Measurements from ENCODE around the gene TNFAIP3. TPM values are rescaled to one million over a fixed set of nuclear protein-coding genes. Genes with fewer than 3 reads are reported as not detected.
A peak's percentile ranks its signal among the peaks of the same experiment; 100 is the strongest.

Gene TNFAIP3
- total RNA-seq, 1 experiment from 2014 or later: 10.4 TPM

- DNase-seq (ENCODE audit: low read depth): no peak
Observed at GRCh38 chr6:137901454-137901853, 34.4 kb downstream of the TNFAIP3 start.

DNA sequence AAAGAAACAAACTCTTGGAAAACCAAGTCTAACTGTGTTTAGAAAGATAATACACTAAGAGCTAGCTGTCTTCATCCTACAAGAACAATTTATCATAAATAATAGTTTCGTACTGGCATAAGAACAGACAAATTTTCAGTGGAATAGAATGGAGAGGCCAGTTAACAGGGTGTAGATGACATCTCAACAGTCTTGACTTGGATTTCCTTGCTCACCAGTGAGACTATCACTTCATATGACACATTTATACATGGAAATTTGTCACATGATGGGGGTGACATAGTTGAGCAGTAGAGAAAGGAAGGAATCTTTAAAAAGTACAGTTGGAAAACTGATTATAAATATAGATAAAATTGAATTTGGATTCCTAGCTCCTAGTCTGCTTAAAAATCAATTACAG lies 35.6 kb downstream of the TNFAIP3 start:
- DNase-seq (ENCODE audit: low read depth): no peak

GRCh38 chr6:137903274-137903932 lies 36.3 kb downstream of the TNFAIP3 start:
- no peak for DNase-seq (ENCODE audit: low read depth)

- no peak for DNase-seq (ENCODE audit: low read depth)
Observed at GRCh38 chr6:137903933-137904821, 37.1 kb downstream of the TNFAIP3 start.

DNA sequence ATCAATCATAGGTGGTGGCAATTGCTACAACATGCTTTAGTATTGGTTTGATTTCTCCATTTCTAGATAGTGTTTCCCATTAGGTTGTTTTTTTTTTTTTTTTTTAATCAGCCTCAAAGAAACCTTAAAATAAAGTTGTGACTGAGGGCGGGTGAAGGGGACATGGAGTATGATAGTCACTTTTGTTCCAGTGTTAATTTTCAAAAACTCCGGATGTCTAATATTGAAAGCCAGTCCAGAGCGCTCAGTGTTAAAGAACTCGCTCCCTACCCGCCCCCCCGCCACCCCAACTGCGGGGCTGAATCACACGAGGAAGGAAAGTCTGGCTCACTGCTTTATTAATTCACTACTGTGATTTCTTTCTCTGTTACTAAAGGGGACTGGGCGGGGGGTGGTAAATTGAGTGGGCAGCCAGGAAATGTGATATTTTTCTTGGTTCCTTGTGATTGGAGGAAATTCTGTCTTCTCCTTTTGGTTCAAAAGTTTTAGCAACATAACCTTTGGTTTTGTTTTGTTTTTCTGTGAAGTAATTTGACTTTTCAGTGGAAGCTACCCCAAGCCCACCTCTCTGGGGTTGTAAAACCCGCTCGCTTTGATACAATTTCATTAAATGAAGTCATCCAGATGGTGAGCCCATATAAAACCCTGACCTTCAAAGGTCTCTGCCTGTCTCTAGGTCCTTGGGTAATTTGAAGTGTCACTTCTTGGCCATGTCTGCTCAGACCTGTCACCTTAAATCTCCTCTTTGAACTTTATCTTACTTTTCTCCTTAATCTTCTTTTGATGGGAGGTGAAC lies 38.0 kb downstream of the TNFAIP3 start:
- DNase-seq (ENCODE audit: low read depth): peak; percentile 58

DNA sequence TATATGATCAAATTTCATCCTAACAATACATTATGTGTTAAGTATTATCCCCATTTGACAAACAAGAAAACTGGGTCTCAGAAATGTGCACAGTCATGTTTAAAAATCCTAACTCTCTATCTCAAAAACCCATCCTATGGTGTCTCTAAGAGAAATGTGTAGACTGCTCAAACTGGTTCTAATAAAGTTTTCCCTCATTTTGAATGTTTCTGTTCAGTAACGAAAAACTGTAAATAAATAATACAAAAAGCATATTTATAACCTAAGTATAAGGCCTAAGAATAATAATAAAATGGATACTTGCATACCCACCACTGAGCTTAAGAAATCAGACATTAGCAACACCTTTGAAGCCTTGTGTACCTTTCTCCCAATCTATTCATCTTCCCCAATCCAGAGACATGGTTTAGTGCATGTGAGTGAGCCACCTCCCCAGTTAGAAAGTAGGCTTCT lies 39.0 kb downstream of the TNFAIP3 start:
- no peak for DNase-seq (ENCODE audit: low read depth)

DNA sequence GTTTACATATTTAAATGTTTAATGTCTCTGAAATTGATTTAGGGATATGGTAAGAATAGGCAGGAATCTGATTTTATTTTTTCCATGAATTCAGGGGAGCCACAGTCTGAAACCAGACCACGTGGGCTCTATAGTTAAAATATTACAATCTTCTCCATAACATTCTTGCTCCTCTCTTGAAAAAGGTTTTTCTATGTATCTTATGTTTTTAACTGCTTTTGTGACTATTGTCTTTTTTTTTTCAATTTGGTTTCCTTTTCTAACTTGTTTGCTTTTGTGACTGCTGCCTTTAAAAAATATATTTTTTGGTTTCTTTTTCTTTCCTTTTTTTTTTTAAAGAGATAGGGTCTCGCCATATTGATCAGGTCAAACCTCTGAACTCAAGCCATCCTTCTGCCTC lies 40.1 kb downstream of the TNFAIP3 start:
- DNase-seq (ENCODE audit: low read depth): no peak

GRCh38 chr6:137909533-137909932 lies 42.5 kb downstream of the TNFAIP3 start:
- DNase-seq (ENCODE audit: low read depth): no peak

DNA sequence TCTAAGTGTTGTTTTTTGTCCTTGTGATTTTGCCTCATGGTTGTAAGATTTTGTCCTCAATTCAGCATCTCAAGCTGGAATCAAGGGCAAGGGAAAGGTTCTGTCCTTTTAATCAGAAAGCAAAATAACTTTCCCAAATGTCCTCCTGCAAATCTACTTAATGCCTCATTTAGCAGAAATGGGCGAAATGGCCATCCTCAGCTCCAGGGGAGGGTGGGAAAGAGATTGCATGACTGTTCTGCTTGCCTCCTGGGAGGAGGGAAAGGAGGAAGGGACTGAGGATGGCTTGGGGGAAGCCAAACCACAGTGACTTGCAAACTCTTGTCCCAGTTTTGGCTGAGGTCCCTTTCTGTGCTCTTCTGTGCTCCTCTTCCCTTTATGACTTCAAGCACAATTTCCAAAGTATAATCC lies 43.4 kb downstream of the TNFAIP3 start:
- DNase-seq (ENCODE audit: low read depth): peak; percentile 80

GRCh38 chr6:137910843-137911456 lies 43.9 kb downstream of the TNFAIP3 start:
- DNase-seq (ENCODE audit: low read depth): no peak

DNA sequence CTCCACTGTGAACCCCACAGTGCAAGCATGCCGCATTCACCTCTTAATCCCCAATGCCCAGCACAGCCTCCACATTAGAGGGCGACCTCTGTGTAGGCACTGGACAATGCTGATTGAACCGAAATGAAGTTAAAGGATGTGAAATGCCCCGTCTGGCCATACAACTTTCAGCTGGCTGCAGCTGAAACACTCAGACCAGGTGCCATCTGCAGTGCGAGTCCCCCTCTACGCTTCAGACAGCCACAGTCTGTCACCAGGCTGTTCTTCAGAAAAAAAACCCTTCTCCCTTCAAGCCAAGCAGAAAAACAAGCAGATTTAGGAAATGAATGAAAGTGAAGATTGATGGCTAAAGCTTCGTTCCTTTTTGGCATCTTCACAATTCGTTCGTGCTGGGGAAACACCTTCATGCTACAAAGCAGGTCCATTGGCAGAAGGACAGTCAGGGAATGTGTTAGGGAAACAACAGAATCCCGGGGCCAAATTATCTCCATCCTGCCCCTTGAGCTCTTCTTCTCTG lies 44.7 kb downstream of the TNFAIP3 start:
- DNase-seq (ENCODE audit: low read depth): no peak

DNA sequence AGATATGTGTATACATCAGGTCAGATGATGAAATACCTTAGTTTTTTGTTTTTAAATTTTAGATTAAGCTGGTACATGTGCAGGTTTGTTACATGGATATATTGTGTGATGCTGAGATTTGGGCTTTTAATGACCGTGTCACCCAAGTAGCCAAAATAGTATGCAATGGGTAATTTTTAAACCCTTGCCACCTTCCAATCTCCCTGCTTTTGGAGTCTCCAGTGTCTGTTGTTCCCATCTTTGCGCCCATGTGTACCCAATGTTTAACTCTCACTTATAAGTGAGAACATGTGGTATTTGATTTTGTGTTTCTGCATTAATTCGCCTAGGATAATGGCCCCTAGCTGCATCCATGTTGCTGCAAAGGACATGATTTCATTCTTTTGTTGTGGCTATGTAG lies 45.8 kb downstream of the TNFAIP3 start:
- DNase-seq (ENCODE audit: low read depth): no peak

DNA sequence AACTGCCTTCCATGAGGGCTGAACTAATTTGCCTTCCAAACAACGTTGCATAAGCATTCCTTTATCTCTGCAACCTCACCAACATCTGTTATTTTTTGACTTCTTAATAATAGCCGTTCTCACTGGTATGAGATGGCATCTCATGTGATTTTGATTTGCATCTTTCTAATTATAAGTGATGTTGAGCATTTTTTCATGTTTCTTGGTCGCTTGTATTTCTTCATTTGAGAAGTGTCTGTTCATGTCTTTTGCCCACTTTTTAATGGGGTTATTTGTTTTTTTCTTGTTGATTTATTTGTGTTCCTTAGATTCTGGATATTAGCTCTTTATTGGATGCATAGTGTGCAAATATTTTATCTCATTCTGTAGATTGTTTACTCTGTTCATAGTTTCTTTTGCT lies 46.4 kb downstream of the TNFAIP3 start:
- DNase-seq (ENCODE audit: low read depth): no peak

GRCh38 chr6:137913996-137914529 lies 47.0 kb downstream of the TNFAIP3 start:
- no peak for DNase-seq (ENCODE audit: low read depth)

GRCh38 chr6:137914530-137915193 lies 47.6 kb downstream of the TNFAIP3 start:
- DNase-seq (ENCODE audit: low read depth): no peak

DNA sequence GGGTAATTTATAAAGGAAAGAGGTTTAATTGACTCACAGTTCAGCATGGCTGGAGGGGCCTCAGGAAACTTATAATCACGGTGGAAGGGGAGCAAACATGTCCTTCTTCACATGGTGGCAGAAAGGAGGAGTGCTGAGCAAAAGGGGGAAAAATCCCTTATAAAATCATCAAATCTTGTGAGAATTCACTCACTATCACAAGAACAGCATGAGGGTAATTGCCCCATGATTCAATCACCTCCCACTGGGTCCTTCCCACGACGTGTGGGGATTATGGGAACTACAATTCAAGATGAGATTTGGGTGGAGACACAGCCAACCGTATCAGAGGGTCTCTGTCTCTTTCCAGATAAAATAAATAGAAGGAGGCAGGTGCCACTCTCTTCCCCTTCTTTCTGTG lies 48.7 kb downstream of the TNFAIP3 start:
- no peak for DNase-seq (ENCODE audit: low read depth)

DNA sequence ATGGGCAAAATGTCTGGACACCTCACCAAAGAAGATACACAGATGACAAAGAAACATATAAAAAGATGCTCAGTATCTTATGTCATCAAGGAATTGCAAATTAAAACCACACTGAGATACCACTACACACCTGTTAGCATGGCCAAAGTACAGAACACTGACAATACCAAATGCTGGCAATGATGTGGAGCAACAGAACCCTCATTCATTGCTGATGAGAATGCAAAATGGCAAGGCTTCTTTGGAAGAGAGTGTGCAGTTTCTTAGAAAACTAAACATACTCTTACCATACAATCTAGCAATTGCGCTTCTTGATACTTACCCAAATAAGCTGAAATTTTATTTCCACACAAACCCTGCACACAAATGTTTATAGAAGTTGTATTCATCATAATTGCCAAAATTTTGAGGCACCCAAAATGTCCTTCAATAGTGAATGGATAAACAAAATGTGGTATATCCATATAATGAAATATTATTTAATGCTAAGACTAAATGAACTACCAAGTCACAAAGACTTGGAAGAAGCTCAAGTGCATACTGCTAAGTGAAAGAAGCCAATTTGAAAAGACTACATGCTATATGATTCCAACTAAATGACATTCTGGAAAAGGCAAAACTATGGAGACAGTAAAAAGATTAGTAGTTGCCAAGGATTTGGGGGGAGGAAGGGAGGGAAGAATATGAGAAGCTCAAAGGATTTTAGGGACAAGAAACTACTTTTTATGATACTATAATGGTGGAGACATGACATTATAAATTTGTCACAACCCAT lies 50.7 kb downstream of the TNFAIP3 start:
- DNase-seq (ENCODE audit: low read depth): no peak

GRCh38 chr6:137919502-137919823 lies 52.4 kb downstream of the TNFAIP3 start:
- no peak for DNase-seq (ENCODE audit: low read depth)

GRCh38 chr6:137919837-137920730 lies 53.0 kb downstream of the TNFAIP3 start:
- DNase-seq (ENCODE audit: low read depth): no peak
